Neuronal stem cell (in vitro differentiated cells): ENCODE measurements around the gene HIPK2.
A peak's percentile ranks its signal among the peaks of the same experiment; 100 is the strongest.

Experiments used
- DNase-seq: peaks from one replicate; pipeline ENCODE4 v3.0.0-alpha.2; 2013; ENCODE audit warnings: low spot score
- H2AFZ ChIP-seq: one replicate; pipeline ENCODE4 v1.6.1; 2013; ENCODE audit warnings: mild to moderate bottlenecking, low read length, inconsistent platforms
- H2AK5ac ChIP-seq: 2 replicates; pipeline ENCODE4 v1.6.1; 2013; ENCODE audit warnings: low read depth, mild to moderate bottlenecking, inconsistent platforms, low read length, moderate library complexity, mixed read lengths
- H2BK120ac ChIP-seq: 2 replicates; pipeline ENCODE4 v1.6.1; 2013; ENCODE audit warnings: low read depth, mild to moderate bottlenecking, inconsistent platforms, low read length, moderate library complexity, mixed read lengths
- H2BK12ac ChIP-seq: one replicate; pipeline ENCODE4 v1.6.1; 2013; ENCODE audit warnings: low read length, inconsistent platforms
- H2BK15ac ChIP-seq: 2 replicates; pipeline ENCODE4 v1.6.1; 2013; ENCODE audit warnings: mild to moderate bottlenecking, low read length, inconsistent platforms, mixed read lengths
- H2BK5ac ChIP-seq: one replicate; pipeline ENCODE4 v1.6.1; 2013; ENCODE audit warnings: inconsistent platforms, mild to moderate bottlenecking, low read length, moderate library complexity
- H3K14ac ChIP-seq: one replicate; pipeline ENCODE4 v1.6.1; 2013; ENCODE audit warnings: low read length, inconsistent platforms
- H3K18ac ChIP-seq: 2 replicates; pipeline ENCODE4 v1.6.1; 2013; ENCODE audit warnings: low read length, inconsistent platforms
- H3K23ac ChIP-seq: 2 replicates; pipeline ENCODE4 v1.6.1; 2013; ENCODE audit warnings: low read depth, mild to moderate bottlenecking, mixed read lengths, low read length, inconsistent platforms; ENCODE audit not compliant: poor library complexity
- H3K27ac ChIP-seq: replicated peaks from 3 replicates; pipeline ENCODE4 v1.5.1; 2013; ENCODE audit warnings: low read length, inconsistent platforms
- H3K27me3 ChIP-seq, 3 experiments: 2 replicates each; pipeline ENCODE4 v1.6.1; 2013; ENCODE audit warnings: low read length in 3 of 3, mild to moderate bottlenecking in 2 of 3, inconsistent platforms in 1 of 3, low read depth in 1 of 3, mixed read lengths in 1 of 3, moderate library complexity in 1 of 3; ENCODE audit not compliant: control insufficient read depth in 3 of 3, insufficient read depth in 3 of 3
- H3K36me3 ChIP-seq, 2 donors: replicated peaks in 1 of 2; 2 replicates each; pipeline ENCODE4 v1.6.1; 2013; ENCODE audit warnings: low read length in 2 of 2; ENCODE audit not compliant: control insufficient read depth in 2 of 2, insufficient read depth in 2 of 2
- H3K4ac ChIP-seq: 2 replicates; pipeline ENCODE4 v1.6.1; 2013; ENCODE audit warnings: inconsistent platforms, mild to moderate bottlenecking, low read length, moderate library complexity
- H3K4me1 ChIP-seq, 2 donors: 1 replicate in 1 of 2; 2 replicates in 1 of 2; pipeline ENCODE4 v1.6.1; 2013; ENCODE audit warnings: low read length in 2 of 2, low read depth in 1 of 2; ENCODE audit not compliant: control insufficient read depth in 2 of 2, insufficient read depth in 1 of 2
- H3K4me2 ChIP-seq: one replicate; pipeline ENCODE4 v1.6.1; 2013; ENCODE audit warnings: mild to moderate bottlenecking, low read length, inconsistent platforms; ENCODE audit not compliant: insufficient read depth, poor library complexity, severe bottlenecking
- H3K4me3 ChIP-seq, 2 donors: 2 replicates each; pipeline ENCODE4 v1.5.1; 2013; ENCODE audit warnings: low read length in 2 of 2, mild to moderate bottlenecking in 2 of 2, inconsistent platforms in 1 of 2, moderate library complexity in 1 of 2
- H3K79me1 ChIP-seq: one replicate; pipeline ENCODE4 v1.6.1; 2013; ENCODE audit warnings: low read depth, mild to moderate bottlenecking, inconsistent platforms, low read length, moderate library complexity
- H3K9ac ChIP-seq: one replicate; pipeline ENCODE4 v1.6.1; 2013; ENCODE audit warnings: mild to moderate bottlenecking, low read depth, low read length, inconsistent platforms; ENCODE audit not compliant: poor library complexity
- H3K9me3 ChIP-seq, 2 donors: replicated peaks in 1 of 2; 2 replicates each; pipeline versions ENCODE3 to v1.6.1; 2013; ENCODE audit warnings: low read length in 2 of 2, mild to moderate bottlenecking in 2 of 2, inconsistent platforms in 1 of 2, low read depth in 1 of 2, mixed read lengths in 1 of 2, moderate library complexity in 1 of 2; ENCODE audit not compliant: control insufficient read depth in 2 of 2, insufficient read depth in 1 of 2
- H4K8ac ChIP-seq: one replicate; pipeline ENCODE4 v1.6.1; 2013; ENCODE audit warnings: low read depth, mild to moderate bottlenecking, inconsistent platforms, low read length, moderate library complexity
- H4K91ac ChIP-seq: one replicate; pipeline ENCODE4 v1.6.1; 2013; ENCODE audit warnings: low read length, low read depth, mild to moderate bottlenecking, inconsistent platforms; ENCODE audit not compliant: poor library complexity
- WGBS, 2 donors: extraction: QIAGEN DNeasy Blood & Tissue Kit; methylation state at CpG; one replicate each; pipeline ENCODE4 v1.1.7; 2013; ENCODE audit warnings: missing lambda C conversion rate in 2 of 2, mixed read lengths in 1 of 2; ENCODE audit not compliant: insufficient read length in 2 of 2, insufficient replicate concordance in 1 of 2; ENCODE audit errors: extremely low coverage in 2 of 2; 5-methylcytosine and 5-hydroxymethylcytosine counted together

Gene HIPK2

DNA sequence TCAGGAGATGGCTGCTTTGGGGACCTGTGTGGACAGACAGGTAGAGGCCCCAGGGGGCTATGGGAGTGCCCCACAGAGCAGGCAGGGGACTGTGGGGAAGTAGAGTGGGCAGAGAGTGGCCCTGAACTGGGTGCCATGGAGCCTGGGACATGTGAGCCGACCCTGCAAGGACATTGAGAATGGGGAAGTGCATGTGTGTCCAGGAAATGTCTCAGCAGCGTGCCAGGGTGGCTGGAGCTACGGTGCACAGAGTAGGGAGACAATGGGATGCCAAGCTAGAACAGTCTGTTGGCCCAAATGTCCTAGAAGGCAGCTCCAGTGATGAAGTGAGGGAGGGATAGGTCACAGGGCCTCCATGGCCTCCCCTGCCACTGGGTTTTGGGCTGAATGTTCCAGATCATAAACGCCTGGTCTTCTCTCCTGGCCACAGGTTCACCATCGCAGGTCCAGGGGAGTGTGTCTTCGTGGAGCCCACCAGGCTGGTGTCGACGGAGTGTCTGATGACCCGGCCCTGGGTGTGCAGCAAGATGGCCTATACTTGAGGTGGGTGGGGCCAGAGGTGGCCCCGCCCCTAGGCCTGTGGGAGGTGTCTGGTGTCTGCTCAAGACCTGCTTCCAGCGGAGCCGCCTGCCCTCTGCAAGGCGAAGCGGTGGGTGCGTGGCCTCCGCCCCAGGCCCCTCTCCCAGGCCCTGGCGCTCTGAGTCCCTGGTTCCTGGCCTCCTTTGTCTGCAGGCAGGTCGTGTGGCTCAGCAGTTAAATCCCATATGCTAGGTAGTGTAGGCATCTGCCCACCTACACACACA lies 233.8 kb downstream of the HIPK2 start:
- DNase-seq = no peak
- H3K4me3 ChIP-seq = no peak overlapping the region
- no peak overlapping the region for H3K9ac ChIP-seq
- H2BK5ac ChIP-seq = no peak overlapping the region
- H2BK120ac ChIP-seq = no peak overlapping the region
- H2AFZ ChIP-seq = no peak overlapping the region
- no peak overlapping the region for H3K4ac ChIP-seq
- WGBS, 2 donors = no CpG with 5 or more reads among the region's 18 CpGs
- H3K36me3 ChIP-seq = peaks cover 0 to 2% of the 10 kb centered on the region in 2 donors
- H3K4me1 ChIP-seq = peaks cover 5 to 11% of the 10 kb centered on the region in 2 donors
- no peak overlapping the region for H2BK12ac ChIP-seq
- peak overlapping the region; percentile 62 for H3K23ac ChIP-seq
- H3K9me3 ChIP-seq = peaks cover 0 to 5% of the 10 kb centered on the region in 2 donors
- H3K27ac ChIP-seq = no peak overlapping the region
- no peak overlapping the region for H3K14ac ChIP-seq
- H4K8ac ChIP-seq = no peak overlapping the region
- peaks cover 0 to 16% (median 0%) of the 10 kb centered on the region in 3 experiments for H3K27me3 ChIP-seq
- peak overlapping the region; percentile 50 for H3K18ac ChIP-seq
- no peak overlapping the region for H3K4me2 ChIP-seq
- peak overlapping the region; percentile 83 for H2AK5ac ChIP-seq
- no peak overlapping the region for H2BK15ac ChIP-seq
- no peaks in the 10 kb centered on the region for H3K79me1 ChIP-seq
- H4K91ac ChIP-seq = no peak overlapping the region

DNA sequence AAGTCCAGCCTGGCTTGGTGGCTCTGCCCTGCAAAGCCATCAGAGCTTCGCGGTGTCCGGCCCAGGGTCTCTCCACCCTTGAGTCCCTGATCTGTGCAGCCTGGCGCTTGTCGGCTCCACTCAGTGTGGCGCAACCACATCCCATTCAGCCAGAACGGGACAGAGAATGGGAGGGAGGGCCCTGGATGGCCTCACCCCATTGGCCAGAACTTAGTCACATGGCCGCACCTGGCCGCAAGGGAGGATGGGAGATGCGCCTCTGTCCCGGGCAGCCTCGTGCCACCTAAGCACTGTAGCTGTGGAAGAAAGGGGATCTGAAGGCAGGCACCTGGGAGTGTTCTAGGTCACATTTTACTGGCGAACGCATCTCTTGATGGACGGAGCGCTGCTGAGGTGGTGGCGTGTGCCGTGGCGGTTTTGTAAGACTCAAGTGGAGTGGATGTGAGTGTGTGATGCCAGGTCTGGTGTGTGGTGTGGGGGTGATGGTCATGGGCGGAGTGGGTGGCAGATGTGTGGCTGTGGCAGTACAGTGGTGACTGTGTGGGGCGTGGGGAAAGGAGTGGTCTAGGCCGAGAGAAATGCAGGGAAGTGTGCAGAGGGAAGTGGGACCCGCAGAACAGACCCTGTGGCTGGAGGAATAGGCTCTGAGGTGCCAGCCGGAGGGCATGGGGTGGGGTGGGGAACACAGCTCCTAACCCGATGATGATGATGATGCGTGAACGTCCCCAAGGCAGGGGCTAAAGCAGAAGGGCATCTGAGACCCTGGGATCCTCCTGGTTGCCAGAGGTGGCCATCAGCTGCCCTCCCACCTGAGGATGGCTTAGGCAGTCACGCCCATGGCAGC lies 235.3 kb downstream of the HIPK2 start:
- Histone ChIP-seq H3K36me3 (peaks cover 0 to 2% of the 10 kb centered on the region in 2 donors), H3K4me3 (no peak overlapping the region)
- no CpG with 5 or more reads among the region's 28 CpGs for WGBS, 2 donors

DNA sequence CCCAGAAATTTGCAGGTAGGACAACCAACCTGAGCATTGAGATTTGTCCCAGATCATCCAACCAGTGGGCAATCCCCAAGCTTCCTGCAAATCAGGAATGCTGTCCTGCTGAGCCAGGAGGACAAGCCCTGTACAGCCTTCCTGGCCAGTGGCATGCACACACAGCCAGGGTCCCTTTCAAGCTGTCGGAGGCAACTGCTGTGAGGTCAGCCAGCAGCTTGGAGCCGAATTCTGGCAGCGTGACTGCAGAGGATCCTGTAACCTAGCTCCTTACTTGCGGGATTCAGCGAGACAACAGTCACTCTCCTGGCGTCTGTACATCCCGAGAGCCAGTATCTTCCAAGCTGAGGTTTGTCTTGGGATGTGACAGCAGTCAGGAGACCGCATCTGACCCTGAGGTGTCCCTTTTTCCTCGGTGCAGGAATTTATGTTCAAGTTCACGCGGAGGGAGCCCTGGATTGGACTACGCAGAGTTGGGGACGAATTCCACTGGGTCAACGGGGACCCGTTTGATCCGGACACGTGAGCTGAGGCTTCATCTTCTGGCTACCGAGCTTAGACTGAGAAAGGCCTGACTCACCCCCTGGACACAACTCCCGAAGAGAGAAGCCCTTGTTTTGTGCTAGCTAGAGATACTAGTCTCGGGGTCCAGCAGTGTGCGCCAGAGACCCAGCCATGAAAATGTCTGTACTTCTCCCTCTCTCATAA lies 236.0 kb downstream of the HIPK2 start:
- no CpG with 5 or more reads among the region's 21 CpGs for WGBS, 2 donors
- H2BK15ac ChIP-seq = peak overlapping the region; percentile 73

More for the DNA sequence above, 235.3 kb downstream of the HIPK2 start:
- H3K23ac ChIP-seq = peak overlapping the region; percentile 81
- no peak overlapping the region for H2BK5ac ChIP-seq
- H2BK15ac ChIP-seq = peak overlapping the region; percentile 79
- H3K9me3 ChIP-seq = peaks cover 0 to 5% of the 10 kb centered on the region in 2 donors
- no peak overlapping the region for H3K4me2 ChIP-seq
- H3K4me1 ChIP-seq = peaks cover 5 to 11% of the 10 kb centered on the region in 2 donors
- H3K18ac ChIP-seq = peak overlapping the region; percentile 66
- peaks cover 0 to 17% (median 0%) of the 10 kb centered on the region in 3 experiments for H3K27me3 ChIP-seq
- H2BK120ac ChIP-seq = no peak overlapping the region
- no peak for DNase-seq
- H2AK5ac ChIP-seq = peak overlapping the region; percentile 93
- no peak overlapping the region for H2BK12ac ChIP-seq
- peak overlapping the region; percentile 75 for H3K14ac ChIP-seq
- no peak overlapping the region for H4K8ac ChIP-seq
- no peak overlapping the region for H3K27ac ChIP-seq
- peak overlapping the region; percentile 65 for H4K91ac ChIP-seq
- no peaks in the 10 kb centered on the region for H3K79me1 ChIP-seq
- no peak overlapping the region for H3K4ac ChIP-seq
- peak overlapping the region; percentile 61 for H2AFZ ChIP-seq
- peak overlapping the region; percentile 66 for H3K9ac ChIP-seq

More for the DNA sequence above, 236.0 kb downstream of the HIPK2 start:
- no peak overlapping the region for H2BK12ac ChIP-seq
- no peak overlapping the region for H2BK5ac ChIP-seq
- peak overlapping the region; percentile 77 for H3K18ac ChIP-seq
- peaks cover 0 to 2% of the 10 kb centered on the region in 2 donors for H3K36me3 ChIP-seq
- H2AFZ ChIP-seq = peak overlapping the region; percentile 61
- no peak overlapping the region for H3K14ac ChIP-seq
- no peak overlapping the region for H3K27ac ChIP-seq
- peak overlapping the region; percentile 11 for H3K4me2 ChIP-seq
- H2AK5ac ChIP-seq = peak overlapping the region; percentile 93
- H3K4ac ChIP-seq = no peak overlapping the region
- H2BK120ac ChIP-seq = no peak overlapping the region
- no peaks in the 10 kb centered on the region for H3K79me1 ChIP-seq
- peaks cover 0 to 23% (median 0%) of the 10 kb centered on the region in 3 experiments for H3K27me3 ChIP-seq
- peak; percentile 21 for DNase-seq
- no peak overlapping the region for H3K4me3 ChIP-seq
- peaks cover 5 to 13% of the 10 kb centered on the region in 2 donors for H3K4me1 ChIP-seq
- no peak overlapping the region for H3K23ac ChIP-seq
- peaks cover 0 to 5% of the 10 kb centered on the region in 2 donors for H3K9me3 ChIP-seq
- peak overlapping the region; percentile 29 for H4K8ac ChIP-seq
- no peak overlapping the region for H4K91ac ChIP-seq
- H3K9ac ChIP-seq = no peak overlapping the region
